ENCODE results near the gene PANX1. TPM values are rescaled to one million over a fixed set of nuclear protein-coding genes. Genes with fewer than 3 reads are reported as not detected.

PANX1 gene
- total RNA-seq, 6 experiments from 2014 or later, result 22.5 to 26.7 (median 24.5) TPM

- TF ChIP-seq CTCF (IDR thresholded peaks at IDR 0.05), result peak; percentile 84
- peak overlapping the region; percentile 61 for H3K27ac Mint-ChIP-seq
- H3K4me3 Mint-ChIP-seq, result peak overlapping the region; percentile 66
- no peaks in the 10 kb centered on the region for H3K9me3 Mint-ChIP-seq
- DNase-seq, result no peak
- H3K4me1 Mint-ChIP-seq (ENCODE audit: low read depth), result peaks cover 47% of the 10 kb centered on the region
- H3K27me3 Mint-ChIP-seq (ENCODE audit: insufficient read depth), result no peaks in the 10 kb centered on the region; the same call in 1 of the 2 replicates
- peaks cover 19% of the 10 kb centered on the region for H3K36me3 Mint-ChIP-seq (ENCODE audit: low read depth)
These were observed 55.2 kb downstream of the PANX1 start for GRCh38 chr11:94183886-94184264.

GRCh38 chr11:94184362-94184761, 55.7 kb downstream of the PANX1 start:
- peaks cover 47% of the 10 kb centered on the region for H3K4me1 Mint-ChIP-seq (ENCODE audit: low read depth)
- H3K27ac Mint-ChIP-seq, result peak overlapping the region; percentile 87
- no peaks in the 10 kb centered on the region; the same call in 1 of the 2 replicates for H3K27me3 Mint-ChIP-seq (ENCODE audit: insufficient read depth)
- no peak for DNase-seq
- peaks cover 16% of the 10 kb centered on the region for H3K36me3 Mint-ChIP-seq (ENCODE audit: low read depth)
- no peak for TF ChIP-seq CTCF (IDR thresholded peaks at IDR 0.05)
- no peaks in the 10 kb centered on the region for H3K9me3 Mint-ChIP-seq
- peak overlapping the region; percentile 66 for H3K4me3 Mint-ChIP-seq

- peak overlapping the region; percentile 65 for H3K4me3 Mint-ChIP-seq
- no peaks in the 10 kb centered on the region for H3K9me3 Mint-ChIP-seq
- H3K27me3 Mint-ChIP-seq (ENCODE audit: insufficient read depth), result no peaks in the 10 kb centered on the region; the same call in 1 of the 2 replicates
- TF ChIP-seq CTCF (IDR thresholded peaks at IDR 0.05), result no peak
- no peak for DNase-seq
- H3K36me3 Mint-ChIP-seq (ENCODE audit: low read depth), result peaks cover 16% of the 10 kb centered on the region
- H3K27ac Mint-ChIP-seq, result peak overlapping the region; percentile 87
- peaks cover 47% of the 10 kb centered on the region for H3K4me1 Mint-ChIP-seq (ENCODE audit: low read depth)
These were observed 56.2 kb downstream of the PANX1 start for GRCh38 chr11:94184846-94185245.

- TF ChIP-seq CTCF (IDR thresholded peaks at IDR 0.05), result no peak
- H3K27me3 Mint-ChIP-seq (ENCODE audit: insufficient read depth), result no peaks in the 10 kb centered on the region; the same call in 1 of the 2 replicates
- peaks cover 47% of the 10 kb centered on the region for H3K4me1 Mint-ChIP-seq (ENCODE audit: low read depth)
- H3K36me3 Mint-ChIP-seq (ENCODE audit: low read depth), result peaks cover 22% of the 10 kb centered on the region
- peak overlapping the region; percentile 87 for H3K27ac Mint-ChIP-seq
- DNase-seq, result peak; percentile 82
- peak overlapping the region; percentile 65 for H3K4me3 Mint-ChIP-seq
- H3K9me3 Mint-ChIP-seq, result no peaks in the 10 kb centered on the region
These were observed 56.9 kb downstream of the PANX1 start for GRCh38 chr11:94185416-94186084.

GRCh38 chr11:94186342-94187203, 57.9 kb downstream of the PANX1 start:
- no peaks in the 10 kb centered on the region; the same call in 1 of the 2 replicates for H3K27me3 Mint-ChIP-seq (ENCODE audit: insufficient read depth)
- H3K4me3 Mint-ChIP-seq, result no peak overlapping the region
- H3K4me1 Mint-ChIP-seq (ENCODE audit: low read depth), result peaks cover 47% of the 10 kb centered on the region
- TF ChIP-seq CTCF (IDR thresholded peaks at IDR 0.05), result no peak
- H3K27ac Mint-ChIP-seq, result peak overlapping the region; percentile 87
- DNase-seq, result no peak
- H3K36me3 Mint-ChIP-seq (ENCODE audit: low read depth), result peaks cover 22% of the 10 kb centered on the region
- no peaks in the 10 kb centered on the region for H3K9me3 Mint-ChIP-seq
